Fibroblast of mammary gland (primary cell): ENCODE measurements around the gene MSANTD3.

ENCODE experiments used
- DNase-seq: peaks from one replicate; pipeline ENCODE4 v3.0.0-alpha.2; 2010; ENCODE audit warnings: low read depth
- H3K4me3 ChIP-seq: 2 replicates; pipeline ENCODE4 v1.5.1; 2011; ENCODE audit warnings: low read depth, mild to moderate bottlenecking, low read length, moderate library complexity; ENCODE audit not compliant: control insufficient read depth
- TF ChIP-seq, protein P1 (sequence below): conservative IDR thresholded peaks from 2 replicates; pipeline ENCODE4 v1.5.1; 2011; ENCODE audit warnings: low read depth, low read length, inconsistent platforms; ENCODE audit not compliant: control insufficient read depth, insufficient read depth

The MSANTD3 gene

DNA sequence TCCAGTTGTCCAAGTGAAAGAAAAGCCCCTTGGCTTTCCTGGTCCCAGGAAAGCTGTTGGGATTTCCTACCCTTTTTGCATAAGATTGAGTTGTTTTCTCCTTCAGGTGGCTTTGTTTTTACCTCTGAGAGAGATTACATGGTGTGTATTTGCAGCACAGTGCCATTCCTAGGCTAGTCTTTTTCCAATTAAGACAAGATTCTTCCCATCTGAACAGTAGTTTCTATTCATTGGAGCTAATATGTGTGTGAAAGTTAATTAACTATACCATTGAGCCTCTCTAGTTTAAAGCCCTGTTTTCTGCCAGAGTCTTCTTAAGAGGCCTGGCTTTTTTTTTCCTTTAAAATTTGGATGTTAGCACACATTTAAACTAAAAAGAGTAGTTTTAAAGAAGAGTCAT is 20.1 kb downstream of the MSANTD3 start:
- no peak overlapping the region for H3K4me3 ChIP-seq
- TF ChIP-seq, protein P1, sequence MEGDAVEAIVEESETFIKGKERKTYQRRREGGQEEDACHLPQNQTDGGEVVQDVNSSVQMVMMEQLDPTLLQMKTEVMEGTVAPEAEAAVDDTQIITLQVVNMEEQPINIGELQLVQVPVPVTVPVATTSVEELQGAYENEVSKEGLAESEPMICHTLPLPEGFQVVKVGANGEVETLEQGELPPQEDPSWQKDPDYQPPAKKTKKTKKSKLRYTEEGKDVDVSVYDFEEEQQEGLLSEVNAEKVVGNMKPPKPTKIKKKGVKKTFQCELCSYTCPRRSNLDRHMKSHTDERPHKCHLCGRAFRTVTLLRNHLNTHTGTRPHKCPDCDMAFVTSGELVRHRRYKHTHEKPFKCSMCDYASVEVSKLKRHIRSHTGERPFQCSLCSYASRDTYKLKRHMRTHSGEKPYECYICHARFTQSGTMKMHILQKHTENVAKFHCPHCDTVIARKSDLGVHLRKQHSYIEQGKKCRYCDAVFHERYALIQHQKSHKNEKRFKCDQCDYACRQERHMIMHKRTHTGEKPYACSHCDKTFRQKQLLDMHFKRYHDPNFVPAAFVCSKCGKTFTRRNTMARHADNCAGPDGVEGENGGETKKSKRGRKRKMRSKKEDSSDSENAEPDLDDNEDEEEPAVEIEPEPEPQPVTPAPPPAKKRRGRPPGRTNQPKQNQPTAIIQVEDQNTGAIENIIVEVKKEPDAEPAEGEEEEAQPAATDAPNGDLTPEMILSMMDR: no peak
- DNase-seq: no peak

DNA sequence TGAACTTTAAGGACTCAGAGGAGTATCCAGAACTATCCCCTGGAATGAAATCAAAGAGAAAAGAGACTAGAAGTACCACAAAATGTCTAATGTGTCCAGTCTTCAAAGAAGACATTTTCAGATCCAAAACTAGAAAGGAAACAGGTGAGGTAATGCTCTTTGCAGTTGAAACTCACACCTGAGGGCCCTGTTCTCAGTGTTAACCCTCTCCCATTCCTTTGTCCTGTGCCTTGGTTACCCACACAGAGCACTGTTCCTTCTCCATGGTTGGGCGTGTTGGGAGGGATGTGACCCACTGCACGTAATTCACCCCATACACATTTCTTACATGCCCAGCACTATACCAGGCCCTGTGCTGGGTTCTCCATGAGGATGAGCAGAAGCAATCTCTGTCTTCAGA is 21.3 kb downstream of the MSANTD3 start:
- no peak for DNase-seq
- H3K4me3 ChIP-seq: no peak overlapping the region
- TF ChIP-seq, protein P1: no peak

DNA sequence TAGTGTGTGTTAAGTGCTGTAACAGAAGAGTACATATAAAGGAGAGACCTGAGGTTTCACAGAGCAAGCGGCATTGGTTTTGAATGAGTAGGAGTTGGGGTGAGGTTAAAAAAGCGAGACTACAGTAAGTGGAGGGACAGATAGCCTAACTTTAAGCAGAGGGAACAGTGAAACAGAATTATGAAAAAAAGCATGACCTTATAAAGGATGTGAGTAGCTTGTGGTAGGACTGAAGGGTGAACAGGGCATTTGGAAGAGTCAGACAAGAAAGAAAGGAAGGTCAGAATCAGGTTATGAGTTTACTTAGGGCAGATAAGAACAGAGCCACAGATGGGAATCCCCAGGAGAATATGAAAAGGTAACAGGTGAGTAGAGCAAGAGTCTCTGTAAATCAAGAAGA is 22.5 kb downstream of the MSANTD3 start:
- TF ChIP-seq, protein P1: no peak
- no peak for DNase-seq

DNA sequence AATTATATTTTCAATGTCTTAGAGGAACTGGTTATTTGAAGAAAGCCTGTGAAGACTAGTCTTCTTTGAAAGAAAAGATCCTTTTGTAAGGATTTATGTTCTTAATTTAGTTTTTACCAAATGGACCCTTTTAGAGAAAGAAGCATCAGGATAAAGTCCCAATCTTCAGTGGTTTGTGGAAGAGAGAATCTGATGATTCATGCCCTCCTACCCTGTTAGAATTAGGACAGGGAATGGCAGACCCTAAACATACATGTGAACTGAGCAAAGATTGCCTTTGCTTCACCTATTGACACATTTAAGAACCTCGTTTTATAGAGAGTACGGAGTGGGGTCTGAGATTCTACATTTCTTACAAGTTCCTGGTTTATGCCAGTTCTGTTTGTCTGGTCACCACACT is 26.0 kb downstream of the MSANTD3 start:
- TF ChIP-seq, protein P1: no peak
- no peak for DNase-seq
- no peak overlapping the region for H3K4me3 ChIP-seq

More for the DNA sequence above, 22.5 kb downstream of the MSANTD3 start:
- no peak overlapping the region for H3K4me3 ChIP-seq

DNA sequence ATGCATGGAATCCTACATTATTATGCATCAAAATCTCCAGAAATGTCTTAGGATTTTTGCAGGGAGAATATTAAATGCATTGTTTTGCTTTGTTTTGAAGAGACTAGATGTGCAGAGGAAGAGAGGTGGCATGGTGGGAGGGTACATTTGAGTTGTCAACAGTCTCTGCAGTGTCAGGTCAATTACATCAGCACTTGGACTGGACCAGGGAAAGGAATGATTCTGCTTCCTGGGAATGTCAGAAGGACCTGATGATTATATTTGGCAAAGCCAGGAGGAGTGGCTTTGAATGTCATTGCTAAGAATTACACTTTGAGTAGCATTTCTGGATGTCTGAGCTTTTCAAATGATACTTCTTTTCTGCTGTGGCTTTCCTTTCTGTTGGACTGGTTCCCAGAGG is 28.5 kb downstream of the MSANTD3 start:
- H3K4me3 ChIP-seq: no peak overlapping the region
- DNase-seq: no peak
- TF ChIP-seq, protein P1: no peak

DNA sequence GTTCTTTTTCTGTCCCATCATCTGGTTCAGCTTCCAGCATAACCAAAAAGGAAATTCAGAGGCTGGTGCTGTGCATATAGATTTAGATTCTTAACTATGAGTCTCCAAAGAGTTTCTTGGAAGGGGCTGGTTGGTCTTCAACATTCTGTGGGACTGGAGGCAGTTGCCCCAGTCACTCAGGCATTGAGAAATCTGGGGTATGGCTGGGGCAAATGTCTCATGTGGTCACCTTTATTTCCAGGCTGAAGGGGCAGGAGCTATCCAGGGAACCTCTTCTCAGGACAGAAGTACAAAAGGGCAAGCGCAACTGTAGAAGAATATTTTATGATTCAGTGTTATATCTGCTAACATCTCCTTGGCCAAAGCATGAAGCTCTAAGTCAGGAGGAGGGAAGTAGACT is 30.6 kb downstream of the MSANTD3 start:
- DNase-seq: no peak
- TF ChIP-seq, protein P1: no peak

DNA sequence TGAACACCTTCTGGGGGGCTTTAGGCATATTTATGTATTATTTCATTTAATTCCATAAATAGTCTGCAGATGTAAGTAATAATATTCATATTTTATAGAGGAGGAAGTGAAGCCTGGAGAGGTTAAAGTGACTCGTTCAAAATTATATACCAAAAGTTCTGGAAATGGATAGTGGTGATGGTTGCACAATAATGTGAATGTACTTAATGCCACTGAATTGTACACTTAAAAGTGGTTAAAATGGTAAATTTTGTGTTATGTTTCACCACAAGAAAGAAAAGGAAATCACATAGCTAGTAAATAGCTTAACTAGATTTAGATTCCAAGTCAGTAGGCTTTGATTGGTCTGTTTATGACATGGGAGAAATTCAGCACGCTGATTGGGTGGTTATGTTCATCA is 33.0 kb downstream of the MSANTD3 start:
- H3K4me3 ChIP-seq: no peak overlapping the region
- TF ChIP-seq, protein P1: no peak
- DNase-seq: no peak

More for the DNA sequence above, 30.6 kb downstream of the MSANTD3 start:
- no peak overlapping the region for H3K4me3 ChIP-seq
